GM06990 (cell line): Measurements from ENCODE around the gene EIF4A3.
A peak's percentile ranks its signal among the peaks of the same experiment; 100 is the strongest.

Source experiments
- DNase-seq: peaks from one replicate; pipeline ENCODE4 v3.0.0-alpha.2; 2011; ENCODE audit not compliant: insufficient read length; ENCODE audit errors: extremely low read depth
- H3K27me3 ChIP-seq: replicated peaks from 2 replicates; pipeline ENCODE4 v1.6.0; 2011; ENCODE audit warnings: low read length; ENCODE audit not compliant: control insufficient read depth, insufficient read depth
- H3K36me3 ChIP-seq: 2 replicates; pipeline ENCODE4 v1.5.1; 2011; ENCODE audit warnings: low read length; ENCODE audit not compliant: control insufficient read depth, insufficient read depth
- H3K4me3 ChIP-seq: replicated peaks from 2 replicates; pipeline ENCODE4 v1.5.1; 2011; ENCODE audit warnings: low read depth, mild to moderate bottlenecking, control low read depth, low read length
- CTCF ChIP-seq: IDR thresholded peaks from 2 replicates; pipeline ENCODE4 v1.5.1; 2011; ENCODE audit warnings: low read length, control low read depth, mild to moderate bottlenecking, inconsistent platforms; ENCODE audit not compliant: insufficient read depth, poor library complexity, severe bottlenecking

EIF4A3 gene

GRCh38 chr17:80147035-80147822 is at the start of gene EIF4A3:
Gene EIF4A3, minus strand, starts transcription at chr17:80147128. Its CDS starts 167 bp downstream, at chr17:80146961.
- Histone ChIP-seq H3K36me3 (peaks cover 6% of the 10 kb centered on the region), H3K4me3 (peak within 1 kb of the TSS; percentile 95), H3K27me3 (no peaks in the 10 kb centered on the region)
- TF ChIP-seq CTCF, result no peak
- peak; percentile 100 for DNase-seq

GRCh38 chr17:80196652-80197051 is 49.7 kb upstream of the EIF4A3 start:
- Histone ChIP-seq H3K27me3 (no peaks in the 10 kb centered on the region), H3K36me3 (no peaks in the 10 kb centered on the region), H3K4me3 (no peak overlapping the region)
- DNase-seq, result no peak
- no peak for TF ChIP-seq CTCF

DNA sequence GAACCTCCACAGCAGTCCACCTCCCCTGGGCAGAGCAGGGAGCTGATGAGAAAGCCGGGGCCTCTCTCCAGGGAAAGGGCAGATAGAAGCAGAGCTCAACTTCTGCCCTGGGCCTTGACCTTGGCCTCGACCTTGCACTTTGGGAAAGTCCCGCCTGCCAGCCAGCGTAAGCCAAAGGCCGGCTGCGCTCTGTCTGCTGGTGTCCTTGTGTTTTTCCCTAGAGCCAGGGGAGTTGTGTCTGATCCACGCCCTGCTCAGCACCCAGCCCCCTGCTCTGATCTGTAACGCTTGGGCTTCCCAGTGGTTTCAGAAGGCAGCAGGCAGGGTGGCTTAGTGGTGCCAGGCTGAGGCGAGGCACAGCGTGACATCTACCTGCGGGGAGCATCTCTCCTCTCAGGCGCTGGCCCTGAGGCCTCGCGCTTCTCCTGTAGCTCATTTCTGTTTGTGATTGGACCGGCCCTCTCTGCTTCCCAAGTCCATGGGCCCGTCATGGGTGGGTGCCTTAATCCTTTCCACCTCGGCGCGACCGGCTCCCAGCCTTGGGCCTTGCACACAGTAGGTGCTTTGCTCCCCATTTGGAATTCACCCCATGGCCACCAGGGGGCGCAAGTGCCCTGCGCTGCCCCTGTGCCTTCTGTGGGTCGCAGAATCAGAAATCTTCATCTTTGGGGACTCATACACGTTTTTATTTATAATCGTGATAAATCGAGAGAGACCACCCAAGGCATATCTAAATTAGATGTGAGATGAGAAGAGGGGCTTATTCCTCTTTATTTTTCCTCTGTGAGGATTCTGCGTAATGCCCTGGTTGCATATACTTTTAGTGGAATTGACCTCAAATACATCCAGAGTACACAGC is 49.0 kb upstream of the EIF4A3 start:
- H3K36me3 ChIP-seq, result no peaks in the 10 kb centered on the region

DNA sequence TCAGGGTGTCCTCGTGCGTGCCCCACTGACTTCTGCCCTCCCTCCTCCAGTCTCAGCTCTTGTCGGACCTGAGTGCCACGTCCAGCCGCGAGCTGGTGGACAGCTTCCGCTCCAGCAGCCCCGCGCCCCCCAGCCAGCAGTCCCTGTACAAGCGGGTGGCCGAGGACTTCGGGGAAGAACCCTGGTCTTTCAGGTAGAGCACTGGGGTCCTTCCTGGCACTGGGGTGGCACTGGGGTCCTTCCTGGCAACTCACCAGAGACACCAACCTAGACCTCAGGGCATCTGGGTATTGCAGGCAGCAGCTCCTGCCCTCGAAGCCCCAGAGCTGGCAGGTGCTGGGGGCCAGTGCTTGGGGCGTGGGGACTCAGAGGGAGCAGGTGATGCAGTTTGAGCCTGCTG is 48.2 kb upstream of the EIF4A3 start:
- H3K36me3 ChIP-seq, result no peaks in the 10 kb centered on the region
- H3K27me3 ChIP-seq, result no peaks in the 10 kb centered on the region
- no peak for DNase-seq
- no peak for TF ChIP-seq CTCF
- no peak overlapping the region for H3K4me3 ChIP-seq

More for the DNA sequence above, 49.0 kb upstream of the EIF4A3 start:
- TF ChIP-seq CTCF, result peak; percentile 96
- Histone ChIP-seq H3K27me3 (no peaks in the 10 kb centered on the region), H3K4me3 (no peak overlapping the region)
- no peak for DNase-seq

GRCh38 chr17:80191865-80192661 is 45.1 kb upstream of the EIF4A3 start:
- no peak for DNase-seq
- Histone ChIP-seq H3K27me3 (no peaks in the 10 kb centered on the region), H3K4me3 (no peak overlapping the region), H3K36me3 (no peaks in the 10 kb centered on the region)
- no peak for TF ChIP-seq CTCF
